Uterus (tissue), 2 donors: Measurements from ENCODE around the gene KDELR1.

ENCODE experiments used
- CTCF ChIP-seq, 4 experiments: fragments of 200-600 bp in 2 of 4; fragments of 450-650 bp in 2 of 4; sonication (generic) in 2 of 4; IDR thresholded peaks; one replicate each; pipeline ENCODE4 v1.5.1; 2016 to 2019; ENCODE audit warnings: antibody characterized with exemption in 4 of 4, mild to moderate bottlenecking in 2 of 4, moderate library complexity in 1 of 4
- POLR2A ChIP-seq, 2 donors: fragments of 450-650 bp; IDR thresholded peaks; one replicate each; pipeline ENCODE4 v1.6.1; 2016; ENCODE audit warnings: antibody characterized with exemption in 2 of 2, mild to moderate bottlenecking in 1 of 2, moderate library complexity in 1 of 2

- TF ChIP-seq CTCF (IDR thresholded peaks at IDR 0.05) (no peak), POLR2A (IDR thresholded peaks at IDR 0.05) (no peak)
Measured at GRCh38 chr19:48364598-48365348, 26.6 kb downstream of the KDELR1 start.
